Left ventricle myocardium inferior (tissue), 1 donor: ENCODE data around the gene CATSPER4. TPM values are rescaled to one million over a fixed set of nuclear protein-coding genes. Genes with fewer than 3 reads are reported as not detected.

Source experiments
- DNase-seq: peaks from one replicate; pipeline ENCODE4 v3.0.0-alpha.2; 2020
- H3K27ac ChIP-seq: fragments of 200-600 bp; replicated peaks from 2 replicates; pipeline ENCODE4 v1.8.0; 2021
- H3K27me3 ChIP-seq: fragments of 200-600 bp; 2 replicates; pipeline ENCODE4 v1.8.0; 2021; ENCODE audit warnings: low read depth
- H3K36me3 ChIP-seq: fragments of 200-600 bp; 2 replicates; pipeline ENCODE4 v1.8.0; 2021
- H3K4me1 ChIP-seq: fragments of 200-600 bp; 2 replicates; pipeline ENCODE4 v1.8.0; 2021
- H3K4me3 ChIP-seq: fragments of 200-600 bp; 2 replicates; pipeline ENCODE4 v1.8.0; 2021; ENCODE audit warnings: mild to moderate bottlenecking, moderate library complexity
- H3K9me3 ChIP-seq: fragments of 200-600 bp; replicated peaks from 2 replicates; pipeline ENCODE4 v1.8.0; 2021
- CTCF ChIP-seq: fragments of 200-600 bp; IDR thresholded peaks from 2 replicates; pipeline ENCODE4 v1.8.0; 2021; ENCODE audit warnings: antibody characterized with exemption, mild to moderate bottlenecking, borderline replicate concordance
- intact Hi-C: fragments of 100-400 bp; cut with micrococcal nuclease; formaldehyde crosslinking; loops from one replicate; pipeline ENCODE4 v1.11.0; 2022
- total RNA-seq: library from RNA; stranded (reverse); fragmentation: NEBNext Ultra II Directional; extraction: Animal tissue kit (Norgen Biotek cat#: 25700); gene quantifications from one replicate; pipeline ENCODE4 v1.2.1, GENCODE V29; 2021
- donor health status: DM: no; HTN: yes; CAD: no; lungs with severe emphysema.

Gene CATSPER4
- total RNA-seq, 1 donor from 2014 or later: not detected

- intact Hi-C loops: no loop called here
- H3K27ac ChIP-seq: peak overlapping the region; percentile 98
- H3K27me3 ChIP-seq: peaks cover 3% of the 10 kb centered on the region
- peak; percentile 47 for TF ChIP-seq CTCF
- H3K36me3 ChIP-seq: no peaks in the 10 kb centered on the region
- DNase-seq: peak; percentile 74
- H3K4me3 ChIP-seq: peak overlapping the region; percentile 68
- peaks cover 75% of the 10 kb centered on the region for H3K4me1 ChIP-seq
- no peaks in the 10 kb centered on the region for H3K9me3 ChIP-seq
Observed at GRCh38 chr1:26161415-26162219, 28.8 kb upstream of the CATSPER4 start.

DNA sequence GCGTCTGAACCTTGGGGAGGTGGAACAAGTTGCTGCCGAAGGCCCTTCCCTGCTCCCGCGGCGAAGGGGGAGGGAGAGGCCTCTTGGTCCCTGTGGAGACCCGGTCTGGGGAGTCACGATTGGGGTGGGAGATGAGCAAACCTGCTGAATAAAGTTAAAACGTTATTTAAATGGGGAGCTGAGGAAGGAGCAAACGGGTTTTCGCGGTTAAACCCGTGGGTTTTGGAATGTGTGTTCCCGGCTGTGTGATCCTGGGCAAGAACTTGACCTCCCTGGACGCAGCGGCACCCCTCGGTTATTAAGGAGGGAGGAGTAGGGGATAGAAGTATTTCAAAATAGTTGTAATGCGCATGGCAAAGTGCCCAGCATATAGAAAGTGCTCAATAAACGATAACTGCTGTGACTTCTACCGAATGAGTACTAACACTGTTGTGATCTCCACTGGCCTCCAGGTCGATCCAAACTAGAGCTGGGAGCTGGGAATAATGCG lies 28.1 kb upstream of the CATSPER4 start:
- peaks cover 69% of the 10 kb centered on the region for H3K4me1 ChIP-seq
- no peak for TF ChIP-seq CTCF
- intact Hi-C loops: no loop called here
- no peak for DNase-seq
- peak overlapping the region; percentile 68 for H3K4me3 ChIP-seq
- H3K36me3 ChIP-seq: no peaks in the 10 kb centered on the region
- peak overlapping the region; percentile 98 for H3K27ac ChIP-seq
- no peaks in the 10 kb centered on the region for H3K27me3 ChIP-seq
- H3K9me3 ChIP-seq: no peaks in the 10 kb centered on the region

- no peaks in the 10 kb centered on the region for H3K27me3 ChIP-seq
- H3K9me3 ChIP-seq: no peaks in the 10 kb centered on the region
- peak overlapping the region; percentile 67 for H3K27ac ChIP-seq
- peaks cover 56% of the 10 kb centered on the region for H3K4me1 ChIP-seq
- H3K4me3 ChIP-seq: peak overlapping the region; percentile 62
- intact Hi-C loops: no loop called here
- no peak for DNase-seq
- no peak for TF ChIP-seq CTCF
- H3K36me3 ChIP-seq: no peaks in the 10 kb centered on the region
Observed at GRCh38 chr1:26163684-26164035, 26.7 kb upstream of the CATSPER4 start.

DNA sequence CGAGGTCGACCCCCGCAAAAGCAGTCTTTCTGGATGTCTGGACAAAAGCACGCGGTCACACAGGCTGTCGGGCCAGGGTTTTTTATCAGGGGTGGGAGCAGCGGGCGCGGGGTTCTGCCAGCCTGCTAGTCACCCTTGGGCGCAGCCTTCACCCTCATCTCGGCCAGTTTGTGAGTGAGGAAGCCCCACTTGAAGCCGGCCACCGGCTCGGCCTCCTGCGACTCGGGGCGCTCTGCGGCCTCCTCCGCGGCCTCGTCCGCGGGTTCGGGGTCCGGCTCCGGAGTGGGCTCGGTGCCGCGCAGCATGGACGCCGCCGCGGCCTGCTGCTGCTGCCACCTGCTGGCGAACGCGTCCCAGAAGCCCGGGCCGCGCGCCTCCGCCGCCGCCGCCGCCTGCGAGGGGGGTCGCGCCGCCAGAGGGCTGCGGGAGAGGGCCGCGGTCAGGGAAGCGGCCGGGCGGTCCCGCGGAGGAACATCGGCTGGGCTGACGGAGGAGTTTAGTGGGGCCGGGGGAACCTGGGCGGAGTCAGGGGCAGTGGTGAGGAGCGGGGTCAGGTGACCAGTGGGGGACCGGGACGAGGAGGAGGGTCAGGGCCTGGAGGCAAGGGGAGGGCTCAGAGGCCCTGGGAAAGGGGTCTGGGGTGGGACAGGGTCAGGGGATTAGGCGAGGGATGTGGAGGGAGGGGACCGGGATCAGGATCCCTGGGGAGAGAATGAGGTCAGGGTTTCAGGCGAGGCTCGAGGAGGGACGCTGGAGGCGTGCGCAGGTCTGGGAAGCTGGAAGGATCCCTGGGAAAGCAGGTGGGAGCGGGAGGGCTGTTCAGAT lies 26.2 kb upstream of the CATSPER4 start:
- no peaks in the 10 kb centered on the region for H3K9me3 ChIP-seq
- peaks cover 56% of the 10 kb centered on the region for H3K4me1 ChIP-seq
- no peaks in the 10 kb centered on the region for H3K27me3 ChIP-seq
- intact Hi-C loops: no loop called here
- peak; percentile 86 for TF ChIP-seq CTCF
- peak overlapping the region; percentile 62 for H3K4me3 ChIP-seq
- DNase-seq: peak; percentile 45
- H3K27ac ChIP-seq: peak overlapping the region; percentile 67
- H3K36me3 ChIP-seq: no peaks in the 10 kb centered on the region

- H3K4me3 ChIP-seq: peak overlapping the region; percentile 62
Observed at GRCh38 chr1:26164861-26165842, 25.2 kb upstream of the CATSPER4 start.

More at GRCh38 chr1:26164861-26165842, 25.2 kb upstream of the CATSPER4 start:
- intact Hi-C loops: no loop called here
- H3K36me3 ChIP-seq: no peaks in the 10 kb centered on the region
- no peaks in the 10 kb centered on the region for H3K27me3 ChIP-seq
- no peaks in the 10 kb centered on the region for H3K9me3 ChIP-seq
- peak overlapping the region; percentile 67 for H3K27ac ChIP-seq
- peaks cover 55% of the 10 kb centered on the region for H3K4me1 ChIP-seq
- DNase-seq: no peak
- no peak for TF ChIP-seq CTCF
